ENCODE measurements around the gene SDHC. TPM values are rescaled to one million over a fixed set of nuclear protein-coding genes. Genes with fewer than 3 reads are reported as not detected.

Gene SDHC
- total RNA-seq, 2 experiments from 2014 or later: 33.0 to 37.2 TPM

- intact Hi-C loops (cut with DNase I, micrococcal nuclease): no loop called here
- no peaks in the 10 kb centered on the region for H3K4me1 Mint-ChIP-seq (ENCODE audit: low read depth)
- H3K4me1 ChIP-seq (ENCODE audit: insufficient read depth, low read length): no peaks in the 10 kb centered on the region
- no peak overlapping the region for H3K27ac ChIP-seq (ENCODE audit: low read depth in 1 of 2, low read length in 2 of 2)
- H3K27ac Mint-ChIP-seq: no peak overlapping the region
- H3K4me3 Mint-ChIP-seq: no peak overlapping the region
- H3K27me3 Mint-ChIP-seq: no peaks in the 10 kb centered on the region
- H3K9me3 Mint-ChIP-seq: no peaks in the 10 kb centered on the region
- peaks cover 88% of the 10 kb centered on the region for H3K36me3 Mint-ChIP-seq (ENCODE audit: low read depth)
- H3K36me3 ChIP-seq (ENCODE audit: insufficient read depth, low read length): peaks cover 60% of the 10 kb centered on the region
- ATAC-seq (ENCODE audit: poor library complexity) (no peak), DNase-seq (no peak)
- ChIA-PET CTCF (no interaction called here), POLR2A (no interaction called here)
- no peaks in the 10 kb centered on the region for H3K27me3 ChIP-seq (ENCODE audit: control insufficient read depth in 1 of 2, insufficient read depth in 2 of 2, low read length in 2 of 2)
- H3K4me3 ChIP-seq (ENCODE audit: low read length): no peak overlapping the region
- TF ChIP-seq CTCF (IDR thresholded peaks at IDR 0.05): no peak
- H3K9me3 ChIP-seq (ENCODE audit: control insufficient read depth in 1 of 2, insufficient read depth in 1 of 2, low read length in 2 of 2): no peaks in the 10 kb centered on the region
Observed at GRCh38 chr1:161335796-161336195, 21.6 kb downstream of the SDHC start.

GRCh38 chr1:161342177-161342576 is 28.0 kb downstream of the SDHC start:
- H3K36me3 Mint-ChIP-seq (ENCODE audit: low read depth): peaks cover 75% of the 10 kb centered on the region
- no peaks in the 10 kb centered on the region for H3K27me3 Mint-ChIP-seq
- H3K27ac Mint-ChIP-seq: no peak overlapping the region

GRCh38 chr1:161342821-161343220 is 28.6 kb downstream of the SDHC start:
- no peaks in the 10 kb centered on the region for H3K27me3 Mint-ChIP-seq
- CTCF ChIA-PET: no interaction called here
- no peak overlapping the region for H3K27ac ChIP-seq (ENCODE audit: low read depth in 1 of 2, low read length in 2 of 2)
- H3K4me1 Mint-ChIP-seq (ENCODE audit: low read depth): peaks cover 4% of the 10 kb centered on the region
- no peaks in the 10 kb centered on the region for H3K9me3 ChIP-seq (ENCODE audit: control insufficient read depth in 1 of 2, insufficient read depth in 1 of 2, low read length in 2 of 2)
- H3K4me1 ChIP-seq (ENCODE audit: insufficient read depth, low read length): no peaks in the 10 kb centered on the region
- no peaks in the 10 kb centered on the region for H3K27me3 ChIP-seq (ENCODE audit: control insufficient read depth in 1 of 2, insufficient read depth in 2 of 2, low read length in 2 of 2)
- no peaks in the 10 kb centered on the region for H3K9me3 Mint-ChIP-seq
- ATAC-seq (ENCODE audit: poor library complexity) (no peak), DNase-seq (no peak)
- intact Hi-C loops (cut with DNase I, micrococcal nuclease): no loop called here
- H3K4me3 Mint-ChIP-seq: no peak overlapping the region
- H3K4me3 ChIP-seq (ENCODE audit: low read length): no peak overlapping the region
- H3K36me3 ChIP-seq (ENCODE audit: insufficient read depth, low read length): peaks cover 52% of the 10 kb centered on the region
- POLR2A ChIA-PET: no interaction called here
- no peak for TF ChIP-seq CTCF (IDR thresholded peaks at IDR 0.05)
- H3K27ac Mint-ChIP-seq: no peak overlapping the region
- H3K36me3 Mint-ChIP-seq (ENCODE audit: low read depth): peaks cover 71% of the 10 kb centered on the region

More at GRCh38 chr1:161342177-161342576, 28.0 kb downstream of the SDHC start:
- Histone ChIP-seq H3K9me3 (ENCODE audit: control insufficient read depth in 1 of 2, insufficient read depth in 1 of 2, low read length in 2 of 2) (no peaks in the 10 kb centered on the region), H3K4me1 (ENCODE audit: insufficient read depth, low read length) (no peaks in the 10 kb centered on the region), H3K36me3 (ENCODE audit: insufficient read depth, low read length) (peaks cover 56% of the 10 kb centered on the region), H3K27ac (ENCODE audit: low read depth in 1 of 2, low read length in 2 of 2) (no peak overlapping the region), H3K27me3 (ENCODE audit: control insufficient read depth in 1 of 2, insufficient read depth in 2 of 2, low read length in 2 of 2) (no peaks in the 10 kb centered on the region), H3K4me3 (ENCODE audit: low read length) (no peak overlapping the region)
- no peak for TF ChIP-seq CTCF (IDR thresholded peaks at IDR 0.05)
- DNase-seq (no peak), ATAC-seq (ENCODE audit: poor library complexity) (no peak)
- intact Hi-C loops (cut with DNase I, micrococcal nuclease): no loop called here
- H3K9me3 Mint-ChIP-seq: no peaks in the 10 kb centered on the region
- POLR2A ChIA-PET: no interaction called here
- H3K4me3 Mint-ChIP-seq: no peak overlapping the region
- H3K4me1 Mint-ChIP-seq (ENCODE audit: low read depth): peaks cover 4% of the 10 kb centered on the region
- CTCF ChIA-PET: no interaction called here
